Lung (tissue), 12 donors: ENCODE measurements around the gene SPSB1. TPM values are rescaled to one million over a fixed set of nuclear protein-coding genes. Genes with fewer than 3 reads are reported as not detected.

ENCODE experiments used
- ATAC-seq: fragments of 200-7000 bp; cut with Tn5 transposase; one replicate; pipeline ENCODE4 v1.9.1; 2020; ENCODE audit warnings: moderate number of reproducible peaks; ENCODE audit not compliant: insufficient read depth, low FRiP score
- DNase-seq, 3 donors: peaks; one replicate each; pipeline ENCODE4 v3.0.0-alpha.2; 2013 to 2017
- H3K27ac ChIP-seq, 2 donors: one replicate each; pipeline ENCODE4 v1.5.1; 2013; ENCODE audit warnings: mild to moderate bottlenecking in 2 of 2, moderate library complexity in 2 of 2, control low read depth in 1 of 2, inconsistent platforms in 1 of 2, low read depth in 1 of 2, low read length in 1 of 2
- H3K27me3 ChIP-seq, 3 donors: one replicate each; pipeline ENCODE4 v1.5.1; 2013; ENCODE audit warnings: low read length in 2 of 3; ENCODE audit not compliant: control insufficient read depth in 3 of 3, insufficient read depth in 3 of 3
- H3K36me3 ChIP-seq, 4 donors: one replicate each; pipeline ENCODE4 v1.5.1; 2013; ENCODE audit warnings: low read length in 4 of 4, mild to moderate bottlenecking in 1 of 4, moderate library complexity in 1 of 4; ENCODE audit not compliant: control insufficient read depth in 4 of 4, insufficient read depth in 4 of 4
- H3K4me1 ChIP-seq, 5 donors: one replicate each; pipeline ENCODE4 v1.5.1; 2013; ENCODE audit warnings: low read length in 5 of 5, mild to moderate bottlenecking in 2 of 5, moderate library complexity in 1 of 5; ENCODE audit not compliant: control insufficient read depth in 5 of 5, insufficient read depth in 5 of 5
- H3K4me3 ChIP-seq: one replicate; pipeline ENCODE4 v1.5.1; 2013; ENCODE audit warnings: mild to moderate bottlenecking, control low read depth, moderate library complexity
- H3K9ac ChIP-seq, 2 donors: one replicate each; pipeline ENCODE4 v1.5.1; 2013; ENCODE audit warnings: low read length in 2 of 2, control low read depth in 1 of 2; ENCODE audit not compliant: insufficient read depth in 1 of 2
- H3K9me3 ChIP-seq, 4 donors: one replicate each; pipeline ENCODE4 v1.5.1; 2013; ENCODE audit warnings: low read length in 3 of 4, mild to moderate bottlenecking in 1 of 4, moderate library complexity in 1 of 4; ENCODE audit not compliant: control insufficient read depth in 4 of 4, insufficient read depth in 3 of 4
- CTCF ChIP-seq: IDR thresholded peaks from 2 replicates; pipeline ENCODE4 v1.5.1; 2012; ENCODE audit warnings: mild to moderate bottlenecking; ENCODE audit errors: control extremely low read depth, extremely low read depth
- WGBS, 2 donors: extraction: QIAGEN DNeasy Blood & Tissue Kit; methylation state at CpG; one replicate each; pipeline ENCODE4 v1.1.7; 2013; 5-methylcytosine and 5-hydroxymethylcytosine counted together
- polyA plus RNA-seq, 2 donors: library from polyadenylated mRNA; stranded (reverse); fragments of 200-250 nt; gene quantifications; one replicate each; pipeline ENCODE4 v1.2.1, GENCODE V29; 2013
- total RNA-seq, 2 donors: library from RNA; depleted of rRNA in 1 of 2; stranded (reverse); fragments of >200 nt in 1 of 2; gene quantifications; one replicate each; pipeline ENCODE4 v1.2.1, GENCODE V29; 2014 to 2021
- donor health status: control.
- donor health status: control.
- donor health status: Bipolar disorder and iron deficiency.
- donor health status: healthy.
- donor health status: DM: yes; HTN: yes; CAD: no.

The SPSB1 gene
- total and polyA plus RNA-seq, 4 donors, result 9.5 to 25.9 (median 21.6) TPM

DNA sequence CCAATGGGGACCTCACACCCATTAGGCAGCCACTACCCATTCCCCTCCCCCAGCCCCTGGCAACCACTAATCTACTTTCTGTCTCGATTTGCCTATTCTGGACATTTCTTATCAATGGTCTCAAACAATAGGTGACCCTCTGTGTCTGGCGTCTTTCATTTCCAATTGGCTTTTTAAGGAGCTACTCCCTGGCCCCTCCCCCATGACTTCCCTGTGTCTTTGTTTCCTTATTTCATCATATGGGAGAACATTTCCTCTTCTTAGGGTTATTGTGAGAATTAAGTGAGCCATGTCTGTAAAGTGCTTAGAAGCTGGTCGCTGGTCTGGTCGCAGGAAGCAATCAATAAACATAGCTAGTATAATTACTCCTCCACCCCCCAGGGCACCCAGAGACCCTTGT, 80.9 kb downstream of the SPSB1 start:
- Histone ChIP-seq H3K4me1 (peaks cover 0 to 30% (median 13%) of the 10 kb centered on the region in 5 donors), H3K9me3 (no peaks in the 10 kb centered on the region), H3K27ac (no peak overlapping the region), H3K9ac (no peak overlapping the region), H3K27me3 (no peaks in the 10 kb centered on the region), H3K4me3 (no peak overlapping the region), H3K36me3 (peaks cover 0 to 3% (median under 1%) of the 10 kb centered on the region in 4 donors)
- ATAC-seq (no peak), DNase-seq (peak in 1 of 3 donors; percentile 28)
- 44 to 56% methylated on average over 4 of the region's 4 CpGs for WGBS, 2 donors
- TF ChIP-seq CTCF, result no peak

DNA sequence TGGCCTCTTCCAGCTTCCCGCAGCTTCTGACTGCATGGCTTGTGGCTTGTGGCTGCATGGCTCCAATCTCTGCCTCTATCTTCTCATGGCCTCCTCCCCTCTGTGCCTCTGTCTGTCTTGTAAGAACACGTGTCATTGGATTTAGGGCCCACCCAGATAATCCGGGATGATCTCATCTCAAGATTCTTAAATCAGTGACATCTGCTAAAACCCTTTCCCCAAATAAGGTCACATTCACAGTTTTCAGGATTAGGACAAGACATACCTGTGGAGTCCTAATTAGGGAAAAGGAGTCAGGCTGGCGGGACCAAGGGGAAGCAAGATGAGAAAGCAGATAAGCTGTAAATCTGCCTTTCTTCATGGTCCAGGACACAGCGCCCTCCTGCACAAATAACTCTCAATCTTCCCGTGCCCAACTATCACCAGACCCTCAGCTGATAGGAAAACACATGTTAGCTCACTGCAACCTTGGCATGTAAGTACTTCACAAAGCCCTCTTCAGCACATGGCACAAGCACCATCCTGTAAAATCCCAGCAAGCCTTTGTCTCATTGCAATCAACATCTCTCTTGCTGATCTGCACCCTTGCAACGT, 82.2 kb downstream of the SPSB1 start:
- DNase-seq (no peak), ATAC-seq (no peak)
- no peaks in the 10 kb centered on the region for H3K27me3 ChIP-seq
- no peaks in the 10 kb centered on the region for H3K36me3 ChIP-seq
- H3K9me3 ChIP-seq, result no peaks in the 10 kb centered on the region
- TF ChIP-seq CTCF, result no peak
- 90 to 91% methylated on average over 7 of the region's 7 CpGs for WGBS, 2 donors
- H3K4me1 ChIP-seq, result peaks cover 0 to 30% (median 13%) of the 10 kb centered on the region in 5 donors
- H3K4me3 ChIP-seq, result no peak overlapping the region
- no peak overlapping the region for H3K27ac ChIP-seq
- H3K9ac ChIP-seq, result no peak overlapping the region

- no peaks in the 10 kb centered on the region for H3K9me3 ChIP-seq
- H3K9ac ChIP-seq, result no peak overlapping the region
- H3K4me1 ChIP-seq, result peaks cover 0 to 30% (median 13%) of the 10 kb centered on the region in 5 donors
- H3K36me3 ChIP-seq, result no peaks in the 10 kb centered on the region
- DNase-seq (no peak), ATAC-seq (no peak)
- TF ChIP-seq CTCF, result no peak
- no peaks in the 10 kb centered on the region for H3K27me3 ChIP-seq
- no peak overlapping the region for H3K4me3 ChIP-seq
- 79 to 88% methylated on average over 15 of the region's 15 CpGs for WGBS, 2 donors
- H3K27ac ChIP-seq, result peak overlapping the region in 1 of 2 donors; percentile 57
Measured at GRCh38 chr1:9375912-9376311, 83.2 kb downstream of the SPSB1 start.

DNA sequence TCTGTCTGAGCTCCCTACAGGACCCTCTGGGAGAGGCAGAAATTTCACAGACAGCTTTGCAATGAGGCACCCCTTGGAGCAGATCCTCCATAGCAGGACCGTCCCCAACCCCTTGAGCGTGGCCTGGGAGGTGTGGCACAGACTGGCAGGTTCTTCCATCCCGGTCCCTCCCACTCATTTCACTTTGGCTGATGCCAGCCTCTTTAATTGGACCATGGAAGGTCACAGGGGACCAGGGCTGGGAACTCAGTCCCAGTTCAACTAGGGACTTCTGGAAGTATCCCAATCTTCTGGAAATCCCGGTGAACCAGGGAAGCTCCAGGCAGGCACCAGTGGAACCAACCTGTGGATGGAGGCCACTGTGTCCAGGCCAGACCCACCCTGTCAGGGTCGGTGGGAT, 83.7 kb downstream of the SPSB1 start:
- no peak for DNase-seq
- H3K27me3 ChIP-seq, result no peaks in the 10 kb centered on the region
- no peaks in the 10 kb centered on the region for H3K9me3 ChIP-seq
- no peak for ATAC-seq
- WGBS, 2 donors, result 73 to 95% methylated on average over 5 of the region's 5 CpGs
- peak overlapping the region in 1 of 2 donors; percentile 57 for H3K27ac ChIP-seq
- TF ChIP-seq CTCF, result no peak
- H3K9ac ChIP-seq, result no peak overlapping the region
- no peaks in the 10 kb centered on the region for H3K36me3 ChIP-seq
- no peak overlapping the region for H3K4me3 ChIP-seq
- H3K4me1 ChIP-seq, result peaks cover 0 to 30% (median 8%) of the 10 kb centered on the region in 5 donors
